Measurements from ENCODE around the gene ACTG1. TPM values are rescaled to one million over a fixed set of nuclear protein-coding genes. Genes with fewer than 3 reads are reported as not detected.

ACTG1 gene
- total and polyA plus RNA-seq, 2 donors (not counting 1 experiment from before 2014, with no cell fraction given), result 803 to 1,677 TPM

DNA sequence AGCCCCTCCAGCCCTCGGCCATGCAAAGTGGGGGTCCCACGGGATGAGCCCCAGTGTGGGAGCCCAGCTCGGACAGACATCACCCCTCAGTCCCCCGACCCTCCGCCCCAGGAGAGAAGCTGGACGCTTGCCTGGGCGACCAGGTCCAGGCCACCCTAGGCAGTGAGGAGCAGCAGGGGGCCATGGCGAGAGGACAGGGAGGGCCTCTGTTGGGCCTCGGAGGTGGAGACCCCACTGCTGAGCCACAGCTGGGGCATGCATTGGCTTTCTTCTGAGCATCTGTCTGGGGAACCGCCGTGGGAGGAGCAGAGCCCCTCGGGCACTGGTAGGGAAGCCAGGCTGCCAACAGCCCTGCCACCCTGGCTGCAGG lies 13.0 kb downstream of the ACTG1 start:
- ATAC-seq (ENCODE audit: low read depth) (no peak), DNase-seq (no peak)
- Histone ChIP-seq H2AFZ (ENCODE audit: insufficient read depth, low read depth, low read length, poor library complexity, severe bottlenecking) (no peak overlapping the region), H3K4me1 (ENCODE audit: control insufficient read depth in 2 of 2, insufficient read depth in 2 of 2, low read length in 2 of 2) (no peaks in the 10 kb centered on the region), H4K20me1 (ENCODE audit: control insufficient read depth, insufficient read depth, low read length, poor library complexity, severe bottlenecking) (no peaks in the 10 kb centered on the region), H3K36me3 (replicated peaks in 1 of 2; ENCODE audit: control extremely low read depth in 1 of 2, control insufficient read depth in 1 of 2, extremely low read depth in 1 of 2, insufficient read depth in 2 of 2, low read length in 1 of 2) (no peaks in the 10 kb centered on the region), H3K4me3 (ENCODE audit: control extremely low read depth in 1 of 5, extremely low read depth in 1 of 5, insufficient read depth in 1 of 5, low read depth in 2 of 5, low read length in 4 of 5) (no peak overlapping the region), H3K4me2 (replicated peaks; ENCODE audit: low read depth, low read length, poor library complexity, severe bottlenecking) (no peak overlapping the region), H3K9me3 (ENCODE audit: control extremely low read depth in 1 of 3, control insufficient read depth in 2 of 3, insufficient read depth in 1 of 3, low read length in 2 of 3) (no peaks in the 10 kb centered on the region), H3K79me2 (ENCODE audit: control insufficient read depth, insufficient read depth, low read length) (no peaks in the 10 kb centered on the region), H3K9ac (ENCODE audit: low read length) (no peak overlapping the region), H3K27me3 (replicated peaks in 1 of 4; ENCODE audit: control extremely low read depth in 1 of 4, control insufficient read depth in 3 of 4, insufficient read depth in 4 of 4, low read length in 3 of 4) (peaks cover 0 to 7% (median 1%) of the 10 kb centered on the region in 4 experiments), H3K27ac (ENCODE audit: low read length in 2 of 2) (no peak overlapping the region)
- Mint-ChIP-seq H3K4me1 (no peaks in the 10 kb centered on the region), H3K9me3 (ENCODE audit: insufficient read depth) (no peaks in the 10 kb centered on the region), H3K27ac (no peak overlapping the region), H3K4me3 (no peak overlapping the region), H3K27me3 (peaks cover 2% of the 10 kb centered on the region)
- intact Hi-C loops (cut with micrococcal nuclease), result no loop called here
- ChIA-PET CTCF (interaction anchor here (4.6 kb wide), 1 partner anchor 15 kb away, joined by 15 read pairs; no protein-coding TSS in a partner anchor), POLR2A (no interaction called here)
- TF ChIP-seq EZH2 (IDR thresholded peaks at IDR 0.05; ENCODE audit: borderline replicate concordance, insufficient read depth, low read depth, low read length, poor library complexity, severe bottlenecking), result no peak
- TF ChIP-seq, protein P1, sequence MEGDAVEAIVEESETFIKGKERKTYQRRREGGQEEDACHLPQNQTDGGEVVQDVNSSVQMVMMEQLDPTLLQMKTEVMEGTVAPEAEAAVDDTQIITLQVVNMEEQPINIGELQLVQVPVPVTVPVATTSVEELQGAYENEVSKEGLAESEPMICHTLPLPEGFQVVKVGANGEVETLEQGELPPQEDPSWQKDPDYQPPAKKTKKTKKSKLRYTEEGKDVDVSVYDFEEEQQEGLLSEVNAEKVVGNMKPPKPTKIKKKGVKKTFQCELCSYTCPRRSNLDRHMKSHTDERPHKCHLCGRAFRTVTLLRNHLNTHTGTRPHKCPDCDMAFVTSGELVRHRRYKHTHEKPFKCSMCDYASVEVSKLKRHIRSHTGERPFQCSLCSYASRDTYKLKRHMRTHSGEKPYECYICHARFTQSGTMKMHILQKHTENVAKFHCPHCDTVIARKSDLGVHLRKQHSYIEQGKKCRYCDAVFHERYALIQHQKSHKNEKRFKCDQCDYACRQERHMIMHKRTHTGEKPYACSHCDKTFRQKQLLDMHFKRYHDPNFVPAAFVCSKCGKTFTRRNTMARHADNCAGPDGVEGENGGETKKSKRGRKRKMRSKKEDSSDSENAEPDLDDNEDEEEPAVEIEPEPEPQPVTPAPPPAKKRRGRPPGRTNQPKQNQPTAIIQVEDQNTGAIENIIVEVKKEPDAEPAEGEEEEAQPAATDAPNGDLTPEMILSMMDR (IDR thresholded peaks at IDR 0.05), result no peak
- 90% methylated on average over 12 of the region's 12 CpGs for WGBS (ENCODE audit: insufficient coverage)

DNA sequence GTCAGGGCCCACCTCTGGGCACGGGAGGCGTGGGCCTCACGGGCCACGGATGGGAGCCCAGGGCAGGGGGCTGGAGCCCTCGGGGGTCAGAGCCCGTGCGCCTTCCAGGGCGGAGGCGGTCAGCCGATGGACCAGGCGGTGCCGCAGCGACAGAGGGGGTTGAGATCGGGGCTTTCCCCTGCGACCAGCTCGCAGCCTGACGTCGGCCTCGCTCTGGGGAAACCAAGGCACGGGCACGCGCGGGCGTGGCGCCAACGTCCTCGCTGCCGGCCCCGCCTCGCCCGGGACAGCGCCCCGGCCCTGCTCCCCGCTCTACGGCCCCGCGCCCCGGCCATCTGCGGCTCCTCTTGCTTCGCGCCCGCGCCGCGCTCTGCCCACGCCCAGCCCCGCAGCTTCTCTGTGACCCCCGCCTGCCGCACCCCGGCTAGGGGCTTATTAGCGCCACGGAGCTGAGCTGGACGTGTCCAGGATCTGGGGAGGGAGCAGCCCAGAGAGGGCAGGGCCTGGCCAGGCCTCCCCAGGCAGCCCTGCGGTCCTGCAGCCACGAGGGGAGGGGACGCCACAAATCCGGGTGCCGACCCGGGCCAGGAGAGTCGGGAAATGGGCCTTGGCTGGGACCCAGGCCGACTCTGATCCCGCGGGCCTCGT lies 13.5 kb downstream of the ACTG1 start:
- H3K4me3 Mint-ChIP-seq, result no peak overlapping the region
- no peak overlapping the region for H3K4me3 ChIP-seq (ENCODE audit: control extremely low read depth in 1 of 5, extremely low read depth in 1 of 5, insufficient read depth in 1 of 5, low read depth in 2 of 5, low read length in 4 of 5)

More for the DNA sequence above, 13.5 kb downstream of the ACTG1 start:
- ATAC-seq (ENCODE audit: low read depth), result no peak
- H3K36me3 ChIP-seq (replicated peaks in 1 of 2; ENCODE audit: control extremely low read depth in 1 of 2, control insufficient read depth in 1 of 2, extremely low read depth in 1 of 2, insufficient read depth in 2 of 2, low read length in 1 of 2), result no peaks in the 10 kb centered on the region
- H3K9ac ChIP-seq (ENCODE audit: low read length), result no peak overlapping the region
- no peaks in the 10 kb centered on the region for H3K79me2 ChIP-seq (ENCODE audit: control insufficient read depth, insufficient read depth, low read length)
- H3K27ac ChIP-seq (ENCODE audit: low read length in 2 of 2), result no peak overlapping the region
- Mint-ChIP-seq H3K9me3 (ENCODE audit: insufficient read depth) (no peaks in the 10 kb centered on the region), H3K27me3 (peaks cover 3% of the 10 kb centered on the region), H3K27ac (no peak overlapping the region), H3K4me1 (no peaks in the 10 kb centered on the region)
- H3K9me3 ChIP-seq (ENCODE audit: control extremely low read depth in 1 of 3, control insufficient read depth in 2 of 3, insufficient read depth in 1 of 3, low read length in 2 of 3), result no peaks in the 10 kb centered on the region
- H3K4me1 ChIP-seq (ENCODE audit: control insufficient read depth in 2 of 2, insufficient read depth in 2 of 2, low read length in 2 of 2), result no peaks in the 10 kb centered on the region
- CTCF ChIA-PET, result interaction anchor here (4.6 kb wide), 1 partner anchor 14 kb away, joined by 15 read pairs; no protein-coding TSS in a partner anchor
- no peak overlapping the region for H2AFZ ChIP-seq (ENCODE audit: insufficient read depth, low read depth, low read length, poor library complexity, severe bottlenecking)
- intact Hi-C loops (cut with micrococcal nuclease), result no loop called here
- DNase-seq, result no peak
- H3K27me3 ChIP-seq (replicated peaks in 1 of 4; ENCODE audit: control extremely low read depth in 1 of 4, control insufficient read depth in 3 of 4, insufficient read depth in 4 of 4, low read length in 3 of 4), result peaks cover 0 to 7% (median 1%) of the 10 kb centered on the region in 4 experiments
- no peaks in the 10 kb centered on the region for H4K20me1 ChIP-seq (ENCODE audit: control insufficient read depth, insufficient read depth, low read length, poor library complexity, severe bottlenecking)
- POLR2A ChIA-PET, result interaction anchor here (0.7 kb wide), 1 partner anchor 347 kb away, joined by 3 read pairs; no protein-coding TSS in a partner anchor
- WGBS (ENCODE audit: insufficient coverage), result 74% methylated on average over 64 of the region's 64 CpGs
- H3K4me2 ChIP-seq (replicated peaks; ENCODE audit: low read depth, low read length, poor library complexity, severe bottlenecking), result no peak overlapping the region
- TF ChIP-seq, protein P1 (IDR thresholded peaks at IDR 0.05), result no peak
- no peak for TF ChIP-seq EZH2 (IDR thresholded peaks at IDR 0.05; ENCODE audit: borderline replicate concordance, insufficient read depth, low read depth, low read length, poor library complexity, severe bottlenecking)

Data from B cell (primary cell).